H1 (cell line): ENCODE measurements around the gene CPNE8. TPM values are rescaled to one million over a fixed set of nuclear protein-coding genes. Genes with fewer than 3 reads are reported as not detected.

Experiments
- CTCF ChIA-PET: fragments of 300-600 bp; sonication (Branson Sonifier 250); formaldehyde crosslinking; loops from one replicate; lab custom pipeline; 2021; ENCODE audit not compliant: partially characterized antibody; lab: Charles Lee
- POLR2A ChIA-PET: fragments of 300-600 bp; sonication (Branson Sonifier 250); formaldehyde crosslinking; loops from one replicate; lab custom pipeline; 2021; ENCODE audit warnings: inconsistent platforms; ENCODE audit not compliant: partially characterized antibody; lab: Charles Lee
- DNase-seq, 2 experiments: peaks; one replicate each; pipeline versions ENCODE4 v3.0.0 to v3.0.0-alpha.2; 2010 to 2022; ENCODE audit warnings: low spot score in 2 of 2, low read depth in 1 of 2, mixed read lengths in 1 of 2
- FAIRE-seq: peaks from 2 replicates; lab custom pipeline; 2011; peaks lifted over from hg19 to GRCh38; lab: Jason Lieb, UNC
- H2AFZ ChIP-seq: 2 replicates; pipeline ENCODE4 v1.8.1; 2012; ENCODE audit warnings: low read length, inconsistent platforms
- H2AK5ac ChIP-seq: 2 replicates; pipeline ENCODE4 v1.6.1; 2013; ENCODE audit warnings: low read depth, low read length
- H2BK120ac ChIP-seq: replicated peaks from 2 replicates; pipeline ENCODE3; 2013; ENCODE audit warnings: low read depth, low read length, inconsistent platforms
- H2BK12ac ChIP-seq: 2 replicates; pipeline ENCODE4 v1.6.1; 2013; ENCODE audit warnings: low read depth, low read length
- H2BK15ac ChIP-seq: 2 replicates; pipeline ENCODE4 v1.6.1; 2013; ENCODE audit warnings: low read length
- H2BK20ac ChIP-seq: 2 replicates; pipeline ENCODE4 v1.6.1; 2013; ENCODE audit warnings: low read length
- H2BK5ac ChIP-seq: 2 replicates; pipeline ENCODE4 v1.6.1; 2013; ENCODE audit warnings: low read depth, low read length
- H3K14ac ChIP-seq: 2 replicates; pipeline ENCODE4 v1.6.1; 2013; ENCODE audit warnings: inconsistent platforms; ENCODE audit not compliant: insufficient read length
- H3K18ac ChIP-seq: 2 replicates; pipeline ENCODE4 v1.6.1; 2013; ENCODE audit warnings: low read length; ENCODE audit errors: extremely low read depth
- H3K23ac ChIP-seq: 2 replicates; pipeline ENCODE4 v1.6.1; 2013; ENCODE audit warnings: inconsistent platforms; ENCODE audit not compliant: insufficient read length
- H3K23me2 ChIP-seq: 2 replicates; pipeline ENCODE4 v1.6.1; 2013; ENCODE audit warnings: low read depth, low read length
- H3K27ac ChIP-seq: 2 replicates; pipeline ENCODE4 v1.6.1; 2011; ENCODE audit warnings: low read depth, low read length, inconsistent platforms
- H3K27me3 ChIP-seq, 4 experiments: replicated peaks in 1 of 4; 1 replicate in 1 of 4; 2 replicates in 3 of 4; pipeline versions ENCODE4 v1.6.1 to v1.8.1; 2011 to 2013; ENCODE audit warnings: low read length in 3 of 4, mild to moderate bottlenecking in 3 of 4, inconsistent platforms in 2 of 4, mixed read lengths in 2 of 4, moderate library complexity in 1 of 4; ENCODE audit not compliant: control insufficient read depth in 3 of 4, insufficient read depth in 3 of 4; ENCODE audit errors: extremely low read depth in 1 of 4
- H3K36me3 ChIP-seq, 4 experiments: 2 replicates each; pipeline versions ENCODE4 v1.6.1 to v1.8.1; 2011 to 2013; ENCODE audit warnings: mild to moderate bottlenecking in 4 of 4, low read length in 3 of 4, moderate library complexity in 2 of 4, control low read depth in 1 of 4, inconsistent platforms in 1 of 4; ENCODE audit not compliant: insufficient read depth in 4 of 4, control insufficient read depth in 2 of 4
- H3K4ac ChIP-seq: replicated peaks from 2 replicates; pipeline ENCODE3; 2013; ENCODE audit warnings: low read length, low read depth, mixed read lengths, inconsistent platforms; ENCODE audit not compliant: insufficient read length
- H3K4me1 ChIP-seq, 4 experiments: replicated peaks in 1 of 4; 1 replicate in 1 of 4; 2 replicates in 3 of 4; pipeline versions ENCODE4 v1.6.1 to v1.8.1; 2011 to 2013; ENCODE audit warnings: low read length in 3 of 4, inconsistent platforms in 2 of 4, mixed read lengths in 1 of 4; ENCODE audit not compliant: insufficient read depth in 4 of 4, control insufficient read depth in 3 of 4
- H3K4me2 ChIP-seq, 2 experiments: 2 replicates each; pipeline versions ENCODE4 v1.6.1 to v1.8.1; 2011 to 2013; ENCODE audit warnings: low read depth in 2 of 2, low read length in 2 of 2, control low read depth in 1 of 2, inconsistent platforms in 1 of 2, mild to moderate bottlenecking in 1 of 2; ENCODE audit not compliant: insufficient read depth in 1 of 2
- H3K4me3 ChIP-seq, 4 experiments: fragments of 200-600, 300-600 bp in 1 of 4; sonication (generic), shearing (Covaris generic), sonication (Bioruptor Twin) in 1 of 4; 2 replicates each; pipeline versions ENCODE4 v1.5.1 to v1.8.1; 2011 to 2016; ENCODE audit warnings: low read length in 4 of 4, low read depth in 3 of 4, control low read depth in 2 of 4, inconsistent platforms in 2 of 4, mild to moderate bottlenecking in 2 of 4, mixed read lengths in 1 of 4, moderate library complexity in 1 of 4; ENCODE audit not compliant: insufficient read depth in 2 of 4; ENCODE audit errors: extremely low read depth in 1 of 4
- H3K56ac ChIP-seq: replicated peaks from 2 replicates; pipeline ENCODE3; 2013; ENCODE audit warnings: low read depth, mild to moderate bottlenecking, mixed read lengths, low read length, inconsistent platforms; ENCODE audit not compliant: insufficient read length
- H3K79me1 ChIP-seq: 2 replicates; pipeline ENCODE4 v1.6.1; 2013; ENCODE audit warnings: low read depth, low read length, control low read depth
- H3K79me2 ChIP-seq, 2 experiments: 2 replicates each; pipeline versions ENCODE4 v1.6.1 to v1.8.1; 2012 to 2013; ENCODE audit warnings: low read length in 2 of 2, mild to moderate bottlenecking in 2 of 2, inconsistent platforms in 1 of 2; ENCODE audit not compliant: insufficient read depth in 2 of 2, control insufficient read depth in 1 of 2
- H3K9ac ChIP-seq, 4 experiments: replicated peaks in 1 of 4; 1 replicate in 1 of 4; 2 replicates in 3 of 4; pipeline versions ENCODE4 v1.6.1 to v1.8.1; 2011 to 2013; ENCODE audit warnings: low read depth in 3 of 4, low read length in 3 of 4, control low read depth in 2 of 4, mild to moderate bottlenecking in 2 of 4, moderate library complexity in 2 of 4, inconsistent platforms in 1 of 4; ENCODE audit errors: extremely low read depth in 1 of 4
- H3K9me3 ChIP-seq, 2 experiments: 2 replicates each; pipeline versions ENCODE4 v1.6.1 to v1.8.1; 2012 to 2013; ENCODE audit warnings: mild to moderate bottlenecking in 2 of 2, moderate library complexity in 2 of 2, control low read depth in 1 of 2, inconsistent platforms in 1 of 2, low read depth in 1 of 2, low read length in 1 of 2, mixed read lengths in 1 of 2; ENCODE audit not compliant: insufficient read depth in 2 of 2
- H4K20me1 ChIP-seq, 2 experiments: replicated peaks in 1 of 2; 2 replicates each; pipeline versions ENCODE3 to v1.8.1; 2011 to 2013; ENCODE audit warnings: inconsistent platforms in 2 of 2, low read length in 2 of 2, mild to moderate bottlenecking in 1 of 2; ENCODE audit not compliant: insufficient read depth in 2 of 2, control insufficient read depth in 1 of 2
- H4K5ac ChIP-seq: 2 replicates; pipeline ENCODE4 v1.6.1; 2013; ENCODE audit warnings: low read length, low read depth, mixed read lengths, inconsistent platforms; ENCODE audit not compliant: insufficient read length
- H4K8ac ChIP-seq: 2 replicates; pipeline ENCODE4 v1.8.0; 2013; ENCODE audit warnings: mild to moderate bottlenecking, moderate library complexity, low read length, inconsistent platforms; ENCODE audit not compliant: insufficient read depth; ENCODE audit errors: extremely low read depth
- H4K91ac ChIP-seq: replicated peaks from 2 replicates; pipeline ENCODE3; 2013; ENCODE audit warnings: low read length, mixed read lengths, inconsistent platforms; ENCODE audit not compliant: insufficient read length
- HDAC2 ChIP-seq, 2 experiments: fragments of 300-600 bp in 1 of 2; sonication (generic) in 1 of 2; IDR thresholded peaks; 2 replicates each; pipeline ENCODE4 v1.6.1; 2011 to 2012; ENCODE audit warnings: low read depth in 2 of 2, low read length in 2 of 2, mild to moderate bottlenecking in 2 of 2, moderate library complexity in 2 of 2, borderline replicate concordance in 1 of 2, inconsistent platforms in 1 of 2
- WGBS, 2 experiments: shearing (Covaris generic) in 1 of 2; methylation state at CpG; one replicate each; pipeline versions ENCODE4 v1.1.6 to v1.1.7; 2013 to 2015; ENCODE audit warnings: low lambda C conversion rate in 2 of 2, mixed read lengths in 2 of 2, inconsistent platforms in 1 of 2, low coverage in 1 of 2, missing lambda C conversion rate in 1 of 2; ENCODE audit not compliant: insufficient replicate concordance in 2 of 2, insufficient coverage in 1 of 2, insufficient read length in 1 of 2; ENCODE audit errors: extremely low coverage in 1 of 2, missing lambda C conversion rate in 1 of 2; 5-methylcytosine and 5-hydroxymethylcytosine counted together
- polyA plus RNA-seq, 7 experiments: library from polyadenylated mRNA; depleted of rRNA in 3 of 7; stranded (reverse) in 5 of 7; unstranded in 2 of 7; fragments of >200 nt in 5 of 7; fragments of 200-250 nt in 2 of 7; gene quantifications; 1 replicate in 5 of 7; 2 replicates in 1 of 7; 4 replicates in 1 of 7; pipeline versions ENCODE4 v1.2.1 to v1.2.3, GENCODE V29; 2011 to 2013; ENCODE audit warnings: missing spikeins in 2 of 7, mixed read lengths in 2 of 7
- total RNA-seq: library from RNA; stranded (reverse); fragmentation: NEBNext Ultra II Directional; extraction: Animal tissue kit (Norgen Biotek cat#: 25700); gene quantifications from 2 replicates; pipeline ENCODE4 v1.2.1, GENCODE V29; 2021

CPNE8 gene
- total and polyA plus RNA-seq, 2 of the 8 experiments (the other 6 are each of a cell fraction or from before 2014, with no cell fraction given) = 2.5 to 6.8 TPM

DNA sequence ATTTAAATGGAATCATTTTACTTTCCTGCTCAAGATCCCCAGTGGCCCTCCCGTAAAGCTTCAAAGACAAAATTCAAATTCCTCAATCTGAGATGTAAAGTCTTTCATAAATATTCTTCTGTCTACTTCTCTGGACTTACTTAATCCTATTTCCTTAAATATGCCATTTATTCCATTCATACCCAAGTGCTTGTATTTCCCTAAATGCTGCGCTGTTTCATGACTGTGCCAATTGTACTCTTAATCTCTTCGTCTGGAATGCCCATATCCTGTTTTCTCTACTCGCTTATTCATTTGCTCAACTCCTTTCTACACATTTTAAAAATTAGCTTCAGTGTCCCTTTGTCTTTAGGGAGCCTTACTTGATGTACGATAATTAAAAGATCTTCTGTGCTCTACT is 280.1 kb downstream of the CPNE8 start:
- H2BK20ac ChIP-seq = no peak overlapping the region
- ChIA-PET POLR2A (no interaction called here), CTCF (no interaction called here)
- FAIRE-seq (no peak), DNase-seq (no peak)
- no peak overlapping the region for H3K4ac ChIP-seq
- H3K18ac ChIP-seq = no peak overlapping the region
- no peak overlapping the region for H2BK15ac ChIP-seq
- no peak overlapping the region for H3K23ac ChIP-seq
- no peak overlapping the region for H4K5ac ChIP-seq
- no peak overlapping the region for H4K91ac ChIP-seq
- TF ChIP-seq HDAC2 (IDR thresholded peaks at IDR 0.05; ENCODE audit: borderline replicate concordance in 1 of 2, low read depth in 2 of 2, low read length in 2 of 2) = no peak
- H3K23me2 ChIP-seq = no peaks in the 10 kb centered on the region
- H3K9ac ChIP-seq = no peak overlapping the region
- H2BK5ac ChIP-seq = no peak overlapping the region
- no peak overlapping the region for H3K56ac ChIP-seq
- H3K4me1 ChIP-seq = no peaks in the 10 kb centered on the region
- 91% methylated on average over 5 of the region's 5 CpGs; no CpG with 5 or more reads in 1 of the 2 experiments for WGBS, 2 experiments
- H3K27ac ChIP-seq = no peak overlapping the region
- H4K20me1 ChIP-seq = no peaks in the 10 kb centered on the region
- H2BK120ac ChIP-seq = no peak overlapping the region
- no peak overlapping the region for H2AK5ac ChIP-seq
- no peaks in the 10 kb centered on the region for H3K79me2 ChIP-seq
- H3K27me3 ChIP-seq = no peaks in the 10 kb centered on the region
- no peak overlapping the region for H3K4me3 ChIP-seq
- no peaks in the 10 kb centered on the region for H3K79me1 ChIP-seq
- no peak overlapping the region for H2BK12ac ChIP-seq
- H3K14ac ChIP-seq = no peak overlapping the region
- H3K36me3 ChIP-seq = no peaks in the 10 kb centered on the region
- H3K9me3 ChIP-seq = no peaks in the 10 kb centered on the region
- H2AFZ ChIP-seq = no peak overlapping the region
- H4K8ac ChIP-seq = no peak overlapping the region
- no peak overlapping the region for H3K4me2 ChIP-seq
